Activated CD8-positive, alpha-beta memory T cell treated with anti-CD3 and anti-CD28 coated beads, Interleukin-2, amount 50 U/mL, for 1 hour (primary cell): ENCODE data around the gene KRTAP10-6.
"Not testable (repeated sequence)": the region's sequence is repeated elsewhere in the genome, so short reads cannot be mapped to it uniquely, and the experiment has no call there.

Experiments used
- DNase-seq: peaks from one replicate; pipeline ENCODE4 v3.0.0-alpha.2; 2020; ENCODE audit errors: extremely low read depth

Gene KRTAP10-6

GRCh38 chr21:44557491-44558328 lies 34.6 kb downstream of the KRTAP10-6 start:
- no peak for DNase-seq

- no peak for DNase-seq
Measured at GRCh38 chr21:44556879-44557278, 35.4 kb downstream of the KRTAP10-6 start.

- DNase-seq: no peak
Measured at GRCh38 chr21:44555200-44555875, 37.0 kb downstream of the KRTAP10-6 start.

- DNase-seq: no peak
Measured at GRCh38 chr21:44552681-44553080, 39.6 kb downstream of the KRTAP10-6 start.

- no peak for DNase-seq
Measured at GRCh38 chr21:44552136-44552535, 40.2 kb downstream of the KRTAP10-6 start.

GRCh38 chr21:44551340-44551961 lies 40.9 kb downstream of the KRTAP10-6 start, which contains the start of gene KRTAP10-2:
Gene KRTAP10-2, minus strand, starts transcription at chr21:44551505. Its CDS starts 47 bp downstream, at chr21:44551458.
- no peak for DNase-seq

GRCh38 chr21:44550807-44551206 lies 41.5 kb downstream of the KRTAP10-6 start:
- DNase-seq: no peak

- not testable (repeated sequence) for DNase-seq
Measured at GRCh38 chr21:44550285-44550684, 42.0 kb downstream of the KRTAP10-6 start.

- no peak for DNase-seq
Measured at GRCh38 chr21:44549525-44550211, 42.6 kb downstream of the KRTAP10-6 start.

GRCh38 chr21:44548922-44549321 lies 43.4 kb downstream of the KRTAP10-6 start:
- no peak for DNase-seq

GRCh38 chr21:44548381-44548780 lies 43.9 kb downstream of the KRTAP10-6 start:
- no peak for DNase-seq

- no peak for DNase-seq
Measured at GRCh38 chr21:44547656-44548331, 44.5 kb downstream of the KRTAP10-6 start.

GRCh38 chr21:44544566-44544965 lies 47.7 kb downstream of the KRTAP10-6 start:
- no peak for DNase-seq

GRCh38 chr21:44542716-44543115 lies 49.6 kb downstream of the KRTAP10-6 start:
- DNase-seq: no peak
